Loucy (cell line): ENCODE results near the gene ZNF205.

Experiments
- H2AFZ ChIP-seq: fragments of 200-600 bp; sonication (generic); 2 replicates; pipeline ENCODE4 v1.6.0; 2016; ENCODE audit warnings: antibody characterized with exemption, mild to moderate bottlenecking, low read length, moderate library complexity
- H3F3A ChIP-seq: fragments of 200-600 bp; 2 replicates; pipeline ENCODE4 v1.6.0; 2016; ENCODE audit warnings: antibody characterized with exemption, low read depth, mild to moderate bottlenecking
- H3K27me3 ChIP-seq: fragments of 200-600 bp; sonication (generic); 2 replicates; pipeline ENCODE4 v1.6.1; 2014; ENCODE audit warnings: low read length, mild to moderate bottlenecking; ENCODE audit not compliant: insufficient read depth, poor library complexity, severe bottlenecking
- H3K36me3 ChIP-seq: fragments of 200-600 bp; sonication (generic); 2 replicates; pipeline ENCODE4 v1.6.1; 2016; ENCODE audit warnings: low read length; ENCODE audit not compliant: insufficient read depth
- H3K4me1 ChIP-seq: fragments of 200-600 bp; sonication (generic); 2 replicates; pipeline ENCODE4 v1.5.1; 2014; ENCODE audit warnings: low read length, mild to moderate bottlenecking; ENCODE audit not compliant: insufficient read depth, poor library complexity, severe bottlenecking
- H3K4me2 ChIP-seq: fragments of 200-600 bp; sonication (generic); 2 replicates; pipeline ENCODE4 v1.6.0; 2014; ENCODE audit warnings: antibody characterized with exemption, low read length, low read depth, mild to moderate bottlenecking; ENCODE audit not compliant: poor library complexity, severe bottlenecking
- H3K4me3 ChIP-seq: fragments of 200-600 bp; sonication (generic); 2 replicates; pipeline ENCODE4 v1.5.1; 2014; ENCODE audit warnings: low read length, mild to moderate bottlenecking, mixed read lengths; ENCODE audit not compliant: poor library complexity, severe bottlenecking
- H3K79me2 ChIP-seq: fragments of 200-600 bp; sonication (generic); 2 replicates; pipeline ENCODE4 v1.6.1; 2014; ENCODE audit warnings: low read length; ENCODE audit not compliant: insufficient read depth
- H3K9ac ChIP-seq: fragments of 200-600 bp; sonication (generic); 2 replicates; pipeline ENCODE4 v1.6.0; 2014; ENCODE audit warnings: mild to moderate bottlenecking, low read depth, low read length, moderate library complexity; ENCODE audit not compliant: poor library complexity, severe bottlenecking
- H3K9me2 ChIP-seq: fragments of 200-600 bp; sonication (generic); replicated peaks from 2 replicates; pipeline ENCODE4 v1.6.1; 2016; ENCODE audit warnings: low read depth, low read length, mixed read lengths
- H3K9me3 ChIP-seq: fragments of 200-600 bp; sonication (generic); 2 replicates; pipeline ENCODE4 v1.6.1; 2014; ENCODE audit warnings: mild to moderate bottlenecking, antibody characterized with exemption, low read length, low read depth; ENCODE audit not compliant: insufficient read depth
- H4K20me1 ChIP-seq: fragments of 200-600 bp; sonication (generic); 2 replicates; pipeline ENCODE4 v1.6.0; 2014; ENCODE audit warnings: antibody characterized with exemption, low read length, mild to moderate bottlenecking; ENCODE audit not compliant: insufficient read depth, poor library complexity, severe bottlenecking
- EZH2phosphoT487 ChIP-seq: fragments of 200-600 bp; IDR thresholded peaks from 2 replicates; pipeline ENCODE4 v1.6.1; 2018; ENCODE audit warnings: antibody characterized with exemption, mild to moderate bottlenecking, moderate library complexity, borderline replicate concordance
- TF ChIP-seq, protein P1 (sequence below): fragments of 200-600 bp; sonication (generic); conservative IDR thresholded peaks from 2 replicates; pipeline ENCODE4 v1.5.1; 2014; ENCODE audit warnings: mild to moderate bottlenecking, antibody characterized with exemption, low read length

The ZNF205 gene

DNA sequence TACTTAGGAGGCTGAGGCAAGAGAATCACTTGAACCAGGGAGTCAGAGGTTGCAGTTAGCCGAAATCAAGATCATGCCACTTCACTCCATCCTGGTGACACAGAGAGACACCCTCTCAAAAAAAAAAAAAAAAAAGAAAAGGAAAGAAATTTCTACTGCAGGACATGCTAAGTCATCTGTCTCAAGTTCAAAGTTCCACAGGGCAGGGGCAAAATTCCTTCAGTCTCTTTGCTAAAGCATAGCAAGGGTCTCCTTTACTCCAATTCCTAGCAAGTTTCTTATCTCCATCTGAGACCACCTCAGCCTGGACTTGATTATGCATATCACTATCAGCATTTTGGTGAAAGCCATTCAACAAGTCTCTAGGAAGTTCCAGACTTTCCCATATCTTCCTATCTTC, 27.9 kb upstream of the ZNF205 start:
- no peak overlapping the region for H3K9ac ChIP-seq

DNA sequence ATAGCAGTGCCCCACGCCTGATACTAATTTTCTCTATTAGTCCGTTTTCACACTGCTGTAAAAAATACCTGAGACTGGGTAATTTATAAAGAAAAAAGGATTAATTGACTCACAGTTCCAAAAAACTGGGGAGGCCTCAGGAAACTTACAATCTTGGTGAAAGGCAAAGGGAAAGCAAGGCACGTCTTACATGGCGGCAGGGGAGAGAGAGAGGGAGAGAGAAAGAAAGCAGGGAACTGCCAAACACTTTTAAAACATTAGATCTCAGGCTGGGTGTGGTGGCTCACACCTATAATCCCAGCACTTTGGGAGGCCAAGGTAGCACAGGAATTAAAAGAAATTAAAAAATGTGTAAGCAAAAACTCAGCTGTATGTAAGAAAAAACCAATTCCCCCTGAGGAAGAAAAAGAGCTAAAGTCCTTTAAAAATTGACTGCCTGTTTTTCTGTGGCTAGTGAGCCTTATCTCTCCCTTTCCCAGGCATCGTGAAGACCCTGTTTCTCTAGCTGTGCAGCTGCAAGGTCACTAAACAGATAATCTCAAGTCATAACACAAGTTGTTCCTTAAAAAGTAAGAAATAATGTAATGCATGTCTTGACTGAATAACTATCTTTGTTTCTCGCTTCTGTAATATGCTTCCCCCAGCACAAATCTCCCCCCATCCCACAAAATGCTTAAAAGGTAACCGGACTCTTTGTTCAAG, 27.3 kb upstream of the ZNF205 start:
- Histone ChIP-seq H3K27me3 (no peaks in the 10 kb centered on the region), H3K9me2 (no peaks in the 10 kb centered on the region), H4K20me1 (no peaks in the 10 kb centered on the region), H3F3A (no peaks in the 10 kb centered on the region), H3K79me2 (no peaks in the 10 kb centered on the region), H3K36me3 (no peaks in the 10 kb centered on the region), H3K4me3 (no peak overlapping the region), H3K4me1 (peaks cover 15% of the 10 kb centered on the region), H2AFZ (no peak overlapping the region), H3K4me2 (no peak overlapping the region), H3K9me3 (no peaks in the 10 kb centered on the region), H3K9ac (no peak overlapping the region)
- TF ChIP-seq, protein P1, sequence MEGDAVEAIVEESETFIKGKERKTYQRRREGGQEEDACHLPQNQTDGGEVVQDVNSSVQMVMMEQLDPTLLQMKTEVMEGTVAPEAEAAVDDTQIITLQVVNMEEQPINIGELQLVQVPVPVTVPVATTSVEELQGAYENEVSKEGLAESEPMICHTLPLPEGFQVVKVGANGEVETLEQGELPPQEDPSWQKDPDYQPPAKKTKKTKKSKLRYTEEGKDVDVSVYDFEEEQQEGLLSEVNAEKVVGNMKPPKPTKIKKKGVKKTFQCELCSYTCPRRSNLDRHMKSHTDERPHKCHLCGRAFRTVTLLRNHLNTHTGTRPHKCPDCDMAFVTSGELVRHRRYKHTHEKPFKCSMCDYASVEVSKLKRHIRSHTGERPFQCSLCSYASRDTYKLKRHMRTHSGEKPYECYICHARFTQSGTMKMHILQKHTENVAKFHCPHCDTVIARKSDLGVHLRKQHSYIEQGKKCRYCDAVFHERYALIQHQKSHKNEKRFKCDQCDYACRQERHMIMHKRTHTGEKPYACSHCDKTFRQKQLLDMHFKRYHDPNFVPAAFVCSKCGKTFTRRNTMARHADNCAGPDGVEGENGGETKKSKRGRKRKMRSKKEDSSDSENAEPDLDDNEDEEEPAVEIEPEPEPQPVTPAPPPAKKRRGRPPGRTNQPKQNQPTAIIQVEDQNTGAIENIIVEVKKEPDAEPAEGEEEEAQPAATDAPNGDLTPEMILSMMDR: no peak
- TF ChIP-seq EZH2phosphoT487: no peak

More for the DNA sequence above, 27.9 kb upstream of the ZNF205 start:
- Histone ChIP-seq H3K36me3 (no peaks in the 10 kb centered on the region), H3K9me3 (no peaks in the 10 kb centered on the region), H3K27me3 (no peaks in the 10 kb centered on the region), H3K4me1 (peaks cover 15% of the 10 kb centered on the region), H3K4me3 (no peak overlapping the region), H4K20me1 (no peaks in the 10 kb centered on the region), H2AFZ (no peak overlapping the region), H3K79me2 (no peaks in the 10 kb centered on the region), H3F3A (no peaks in the 10 kb centered on the region), H3K4me2 (no peak overlapping the region), H3K9me2 (no peaks in the 10 kb centered on the region)
- no peak for TF ChIP-seq EZH2phosphoT487
- TF ChIP-seq, protein P1: no peak

DNA sequence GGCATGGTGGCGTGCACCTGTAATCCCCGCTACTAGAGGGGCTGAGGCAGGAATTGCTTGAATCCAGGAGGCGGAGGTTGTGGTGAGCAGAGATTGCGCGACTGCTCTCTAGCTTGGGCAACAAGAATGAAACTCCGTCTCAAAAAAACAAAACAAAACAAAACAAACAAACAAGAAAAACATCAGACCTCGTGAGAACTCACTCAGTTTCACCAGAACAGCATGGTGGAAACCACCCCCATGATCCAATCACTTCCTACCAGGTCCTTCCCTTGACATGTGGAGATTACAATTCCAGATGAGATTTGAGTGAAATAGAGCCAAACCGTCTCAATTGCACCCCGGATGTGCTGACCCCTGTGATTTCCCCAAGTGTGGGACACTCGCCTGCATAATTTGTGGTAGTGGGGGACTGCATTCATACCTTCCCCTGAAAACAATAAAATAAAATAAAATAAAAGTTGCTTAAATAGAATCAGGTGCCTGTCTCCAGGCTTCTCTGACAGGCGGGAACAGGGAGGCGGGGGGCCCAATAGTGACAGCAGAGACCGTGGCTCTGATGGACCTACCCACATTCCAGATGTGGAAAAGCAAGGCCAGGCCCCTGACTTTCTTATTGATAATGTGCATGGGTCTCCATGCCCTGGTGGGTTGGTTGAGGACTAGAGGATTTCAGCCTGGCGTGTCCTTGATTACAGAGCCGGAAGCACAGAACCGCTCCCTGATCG, 26.4 kb upstream of the ZNF205 start:
- no peaks in the 10 kb centered on the region for H3K36me3 ChIP-seq
- H3K9me3 ChIP-seq: no peaks in the 10 kb centered on the region
- H3K27me3 ChIP-seq: no peaks in the 10 kb centered on the region
- no peaks in the 10 kb centered on the region for H3K79me2 ChIP-seq
- H3K9ac ChIP-seq: peak overlapping the region; percentile 46
- no peak overlapping the region for H3K4me2 ChIP-seq
- H4K20me1 ChIP-seq: no peaks in the 10 kb centered on the region
- no peaks in the 10 kb centered on the region for H3K9me2 ChIP-seq
- no peak overlapping the region for H2AFZ ChIP-seq
- no peak overlapping the region for H3K4me3 ChIP-seq
- TF ChIP-seq EZH2phosphoT487: no peak
- TF ChIP-seq, protein P1: no peak
- peaks cover 15% of the 10 kb centered on the region for H3K4me1 ChIP-seq
- no peaks in the 10 kb centered on the region for H3F3A ChIP-seq
